H9 (cell line): ENCODE measurements around the gene ART4. TPM values are rescaled to one million over a fixed set of nuclear protein-coding genes. Genes with fewer than 3 reads are reported as not detected.

Experiments
- DNase-seq: peaks from one replicate; pipeline ENCODE4 v3.0.0-alpha.2; 2017
- H2AFZ ChIP-seq: one replicate; pipeline ENCODE4 v1.6.1; 2013; ENCODE audit warnings: mild to moderate bottlenecking, low read length, control low read depth, moderate library complexity
- H2AK5ac ChIP-seq: 2 replicates; pipeline ENCODE4 v1.6.1; 2013; ENCODE audit warnings: low read length, control low read depth, mixed read lengths; ENCODE audit not compliant: insufficient read length
- H2BK120ac ChIP-seq: one replicate; pipeline ENCODE4 v1.6.1; 2013; ENCODE audit warnings: low read depth, mild to moderate bottlenecking, low read length, control low read depth, inconsistent platforms; ENCODE audit not compliant: poor library complexity, severe bottlenecking
- H2BK12ac ChIP-seq: 2 replicates; pipeline ENCODE4 v1.6.1; 2013; ENCODE audit warnings: low read length, control low read depth, mixed read lengths, low read depth; ENCODE audit not compliant: insufficient read length
- H2BK15ac ChIP-seq: 2 replicates; pipeline ENCODE4 v1.6.1; 2013; ENCODE audit warnings: low read depth, low read length, control low read depth
- H2BK20ac ChIP-seq: one replicate; pipeline ENCODE4 v1.6.1; 2013; ENCODE audit warnings: low read depth, mild to moderate bottlenecking, low read length, control low read depth, inconsistent platforms; ENCODE audit not compliant: poor library complexity, severe bottlenecking
- H2BK5ac ChIP-seq: 2 replicates; pipeline ENCODE4 v1.6.1; 2013; ENCODE audit warnings: low read length, control low read depth, mixed read lengths; ENCODE audit not compliant: insufficient read length
- H3K14ac ChIP-seq: 2 replicates; pipeline ENCODE4 v1.6.1; 2013; ENCODE audit warnings: low read length, control low read depth; ENCODE audit not compliant: insufficient read depth
- H3K18ac ChIP-seq: 2 replicates; pipeline ENCODE4 v1.6.1; 2013; ENCODE audit warnings: low read depth, mild to moderate bottlenecking, mixed read lengths, low read length, control low read depth; ENCODE audit not compliant: insufficient read length
- H3K23ac ChIP-seq: 2 replicates; pipeline ENCODE4 v1.6.1; 2013; ENCODE audit warnings: low read length, control low read depth, mixed read lengths, low read depth; ENCODE audit not compliant: insufficient read length
- H3K23me2 ChIP-seq: 2 replicates; pipeline ENCODE4 v1.6.1; 2013; ENCODE audit warnings: low read depth, mild to moderate bottlenecking, mixed read lengths, low read length, control low read depth; ENCODE audit not compliant: insufficient read length, poor library complexity, severe bottlenecking
- H3K27ac ChIP-seq: 2 replicates; pipeline ENCODE4 v1.5.1; 2013; ENCODE audit warnings: low read length, control low read depth, mixed read lengths, low read depth; ENCODE audit not compliant: insufficient read length
- H3K27me3 ChIP-seq: 2 replicates; pipeline ENCODE4 v1.6.1; 2013; ENCODE audit warnings: low read length, control low read depth, inconsistent platforms; ENCODE audit not compliant: insufficient read depth
- H3K4ac ChIP-seq: 2 replicates; pipeline ENCODE4 v1.6.1; 2013; ENCODE audit warnings: low read depth, mild to moderate bottlenecking, control low read depth, inconsistent platforms, low read length, moderate library complexity
- H3K4me1 ChIP-seq: 2 replicates; pipeline ENCODE4 v1.6.1; 2013; ENCODE audit warnings: low read length, control low read depth, inconsistent platforms; ENCODE audit not compliant: insufficient read depth
- H3K4me2 ChIP-seq: 2 replicates; pipeline ENCODE4 v1.6.1; 2013; ENCODE audit warnings: low read length, control low read depth, mixed read lengths; ENCODE audit not compliant: insufficient read length, insufficient read depth
- H3K56ac ChIP-seq: 2 replicates; pipeline ENCODE4 v1.6.1; 2013; ENCODE audit warnings: low read depth, mild to moderate bottlenecking, mixed read lengths, low read length, control low read depth; ENCODE audit not compliant: insufficient read length
- H3K79me1 ChIP-seq: 2 replicates; pipeline ENCODE4 v1.6.1; 2013; ENCODE audit warnings: low read depth, mild to moderate bottlenecking, moderate library complexity, low read length, control low read depth, inconsistent platforms; ENCODE audit not compliant: insufficient read depth, poor library complexity, severe bottlenecking
- H3K79me2 ChIP-seq: 2 replicates; pipeline ENCODE4 v1.6.1; 2013; ENCODE audit warnings: low read length, control low read depth, inconsistent platforms; ENCODE audit not compliant: insufficient read depth
- H3K9ac ChIP-seq: 2 replicates; pipeline ENCODE4 v1.6.1; 2013; ENCODE audit warnings: low read length, control low read depth, mixed read lengths; ENCODE audit not compliant: insufficient read length; ENCODE audit errors: extremely low read depth
- H3K9me3 ChIP-seq: one replicate; pipeline ENCODE4 v1.6.1; 2013; ENCODE audit warnings: low read depth, low read length, inconsistent platforms; ENCODE audit not compliant: control insufficient read depth
- H3T11ph ChIP-seq: one replicate; pipeline ENCODE4 v1.6.1; 2013; ENCODE audit warnings: mild to moderate bottlenecking, low read length, control low read depth, inconsistent platforms
- H4K20me1 ChIP-seq: one replicate; pipeline ENCODE4 v1.6.1; 2013; ENCODE audit not compliant: control insufficient read depth, insufficient read length, insufficient read depth
- H4K5ac ChIP-seq: 2 replicates; pipeline ENCODE4 v1.6.1; 2013; ENCODE audit warnings: low read depth, mild to moderate bottlenecking, mixed read lengths, low read length, control low read depth; ENCODE audit not compliant: insufficient read length
- H4K8ac ChIP-seq: replicated peaks from 2 replicates; pipeline ENCODE4 v1.6.1; 2013; ENCODE audit warnings: low read length, control low read depth, mixed read lengths, low read depth; ENCODE audit not compliant: insufficient read length
- H4K91ac ChIP-seq: 2 replicates; pipeline ENCODE4 v1.6.1; 2013; ENCODE audit warnings: low read depth, mild to moderate bottlenecking, moderate library complexity, mixed read lengths, low read length, control low read depth; ENCODE audit not compliant: insufficient read length
- H3K27ac Mint-ChIP-seq, 3 experiments: 2 replicates in 2 of 3; 3 replicates in 1 of 3; pipeline ENCODE4 v1.8.0; 2020 to 2021; ENCODE audit warnings: mixed read lengths in 3 of 3, mild to moderate bottlenecking in 1 of 3, moderate library complexity in 1 of 3
- H3K27me3 Mint-ChIP-seq: 2 replicates; pipeline ENCODE4 v1.8.0; 2021; ENCODE audit warnings: low read depth, mild to moderate bottlenecking, moderate library complexity, mixed read lengths
- H3K36me3 Mint-ChIP-seq, 3 experiments: 2 replicates in 2 of 3; 3 replicates in 1 of 3; pipeline ENCODE4 v1.8.0; 2020 to 2021; ENCODE audit warnings: low read depth in 3 of 3, mixed read lengths in 3 of 3; ENCODE audit not compliant: insufficient read depth in 1 of 3
- H3K4me1 Mint-ChIP-seq, 2 experiments: 2 replicates each; pipeline ENCODE4 v1.8.0; 2020; ENCODE audit warnings: mixed read lengths in 2 of 2
- H3K4me3 Mint-ChIP-seq, 2 experiments: 2 replicates in 1 of 2; 3 replicates in 1 of 2; pipeline ENCODE4 v1.8.0; 2020 to 2021; ENCODE audit warnings: mild to moderate bottlenecking in 2 of 2, mixed read lengths in 2 of 2, moderate library complexity in 1 of 2
- H3K9me3 Mint-ChIP-seq, 2 experiments: 2 replicates in 1 of 2; 3 replicates in 1 of 2; pipeline ENCODE4 v1.8.0; 2020; ENCODE audit warnings: mild to moderate bottlenecking in 2 of 2, mixed read lengths in 2 of 2, moderate library complexity in 1 of 2
- CTCF ChIP-seq: fragments of 200-600 bp; sonication (generic); conservative IDR thresholded peaks from 3 replicates; pipeline ENCODE4 v1.8.0; 2021; ENCODE audit warnings: antibody characterized with exemption, mild to moderate bottlenecking
- WGBS: extraction: QIAGEN DNeasy Blood & Tissue Kit; methylation state at CpG from one replicate; pipeline ENCODE4 v1.1.7; 2013; ENCODE audit warnings: missing lambda C conversion rate, low lambda C conversion rate, mixed read lengths; ENCODE audit not compliant: insufficient read length; ENCODE audit errors: extremely low coverage; 5-methylcytosine and 5-hydroxymethylcytosine counted together
- total RNA-seq: library from RNA; stranded (reverse); gene quantifications from 2 replicates; pipeline ENCODE4 v1.2.1, GENCODE V29; 2021

Gene ART4
- total RNA-seq, 1 experiment from 2014 or later, result not detected

DNA sequence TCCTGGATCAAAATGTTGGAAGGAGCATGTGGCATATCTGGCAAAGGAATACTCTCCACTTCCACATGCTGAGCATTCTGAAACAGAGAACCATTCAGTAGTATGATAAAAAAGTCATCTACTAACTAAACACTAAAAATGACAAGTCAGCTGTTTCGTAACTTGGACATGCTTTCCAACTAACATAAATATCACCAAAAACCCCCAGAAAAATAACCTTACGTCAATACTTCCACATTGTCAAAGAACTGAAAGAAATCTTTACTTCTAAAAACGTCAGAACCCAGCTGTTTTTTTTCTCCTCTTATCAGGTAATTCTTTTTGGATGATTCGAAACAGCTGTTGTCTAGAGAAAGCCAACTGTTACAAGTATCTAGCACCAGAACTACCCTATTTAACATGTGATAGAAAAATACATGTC lies 48.3 kb downstream of the ART4 start:
- Histone ChIP-seq H4K8ac (no peak overlapping the region), H4K5ac (no peak overlapping the region), H3K9ac (no peak overlapping the region), H3K18ac (no peak overlapping the region), H3K79me1 (peaks cover 3% of the 10 kb centered on the region), H3K4me2 (no peak overlapping the region), H3K27ac (no peak overlapping the region), H3K56ac (no peak overlapping the region), H3K4me1 (no peaks in the 10 kb centered on the region), H3T11ph (no peak overlapping the region), H2BK15ac (no peak overlapping the region), H2BK5ac (no peak overlapping the region), H2BK12ac (no peak overlapping the region), H3K23ac (no peak overlapping the region), H3K4ac (no peak overlapping the region), H3K79me2 (peaks cover 4% of the 10 kb centered on the region), H2AK5ac (no peak overlapping the region), H3K9me3 (no peaks in the 10 kb centered on the region), H2BK20ac (no peak overlapping the region), H3K27me3 (no peaks in the 10 kb centered on the region), H2BK120ac (no peak overlapping the region), H4K91ac (no peak overlapping the region), H3K23me2 (no peaks in the 10 kb centered on the region), H3K14ac (no peak overlapping the region), H4K20me1 (no peaks in the 10 kb centered on the region), H2AFZ (no peak overlapping the region)
- H3K27me3 Mint-ChIP-seq, result no peaks in the 10 kb centered on the region
- H3K4me3 Mint-ChIP-seq, result no peak overlapping the region
- 100% methylated on average over 1 of the region's 4 CpGs for WGBS
- H3K36me3 Mint-ChIP-seq, result peaks cover 45 to 83% (median 81%) of the 10 kb centered on the region in 3 experiments
- no peaks in the 10 kb centered on the region for H3K4me1 Mint-ChIP-seq
- H3K27ac Mint-ChIP-seq, result no peak overlapping the region
- H3K9me3 Mint-ChIP-seq, result no peaks in the 10 kb centered on the region
- DNase-seq, result no peak
- no peak for TF ChIP-seq CTCF
